A549 treated with Mapracorat at 1 μM for 4 hours (cell line): Measurements from ENCODE around the gene RFPL4A. TPM values are rescaled to one million over a fixed set of nuclear protein-coding genes. Genes with fewer than 3 reads are reported as not detected.

Experiments
- total RNA-seq: library from RNA; stranded (reverse); fragments of 200-300 nt; extraction: Qiagen RNA extraction; gene quantifications from 5 replicates; pipeline ENCODE4 v1.2.3, GENCODE V29; 2022

Gene RFPL4A
- total RNA-seq: 0.35 to 0.58 TPM (median 0.41 TPM) in 5 replicates

DNA sequence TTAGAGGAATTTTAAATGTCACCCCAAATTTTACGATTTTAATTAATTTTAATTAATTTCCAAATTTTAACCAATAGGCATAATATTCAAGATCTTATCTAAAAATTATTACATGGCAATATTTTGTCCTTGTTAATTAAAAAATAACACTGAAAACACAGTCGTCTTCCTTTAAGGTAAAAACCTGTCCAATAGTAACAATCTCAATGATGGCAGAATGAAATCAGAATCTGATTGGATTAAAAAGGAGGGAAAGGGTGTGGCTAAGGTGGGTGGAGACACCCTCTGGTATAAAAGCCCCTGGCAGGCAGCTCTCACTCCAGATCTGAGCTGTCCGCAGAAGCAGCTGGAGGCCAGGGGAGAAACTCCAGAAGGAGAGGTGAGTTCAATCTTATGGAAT, at the start of gene RFPL4A:
TSS of gene RFPL4A (plus strand) at position 301 of the 400 bp plus-strand sequence. CDS start 2,704 bp downstream, outside the sequence.

DNA sequence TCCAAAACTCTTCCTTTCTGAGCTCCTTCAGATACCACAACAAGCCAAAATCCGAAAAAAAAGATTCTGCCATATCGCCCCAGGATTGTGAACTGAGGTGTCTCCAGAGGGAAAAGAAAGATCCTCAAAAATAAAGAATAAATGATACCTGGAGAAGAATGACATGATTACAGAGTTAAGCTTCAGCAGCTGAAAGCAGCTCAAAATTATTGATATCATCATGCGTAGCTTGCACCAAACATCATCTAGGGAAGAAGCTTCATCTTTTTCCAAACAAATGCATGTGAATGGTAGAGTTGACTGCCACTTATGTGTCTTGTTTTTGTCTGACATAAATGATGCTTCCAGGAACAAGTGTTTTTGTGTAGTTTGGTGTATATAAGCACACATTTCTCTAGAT, 20.6 kb upstream of the RFPL4A start, which contains the start of gene NLRP9:
TSS of gene NLRP9 (minus strand) at position 101 of the 400 bp plus-strand sequence. CDS start at position 73, 28 bp downstream.

DNA sequence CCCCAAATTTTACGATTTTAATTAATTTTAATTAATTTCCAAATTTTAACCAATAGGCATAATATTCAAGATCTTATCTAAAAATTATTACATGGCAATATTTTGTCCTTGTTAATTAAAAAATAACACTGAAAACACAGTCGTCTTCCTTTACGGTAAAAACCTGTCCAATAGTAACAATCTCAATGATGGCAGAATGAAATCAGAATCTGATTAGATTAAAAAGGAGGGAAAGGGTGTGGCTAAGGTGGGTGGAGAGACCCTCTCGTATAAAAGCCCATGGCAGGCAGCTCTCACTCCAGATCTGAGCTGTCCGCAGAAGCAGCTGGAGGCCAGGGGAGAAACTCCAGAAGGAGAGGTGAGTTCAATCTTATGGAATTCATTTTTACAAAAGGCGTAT, 9.9 kb downstream of the RFPL4A start, which contains the start of gene RFPL4AL1:
TSS of gene RFPL4AL1 (plus strand) at position 301 of the 400 bp plus-strand sequence. CDS start 2,687 bp downstream, outside the sequence.

Other genes starting within 250 kb of the RFPL4A start
- 1.1 to 2.4 TPM (median 1.5 TPM) in 5 replicates for gene SBK2, start 222.0 kb upstream of the RFPL4A start, total RNA-seq
- 0.81 to 1.9 TPM (median 1.6 TPM) in 5 replicates for gene SBK3, start 213.6 kb upstream of the RFPL4A start, total RNA-seq
- gene ZNF579, start 178.2 kb upstream of the RFPL4A start, total RNA-seq: 19.1 to 31.9 TPM (median 29.7 TPM) in 5 replicates
- 21.6 to 25.3 TPM (median 22.9 TPM) in 5 replicates for gene FIZ1, start 159.6 kb upstream of the RFPL4A start, total RNA-seq
- 11.3 to 19.0 TPM (median 17.5 TPM) in 5 replicates for gene ZNF524, start 158.8 kb upstream of the RFPL4A start, total RNA-seq
- 6.9 to 12.2 TPM (median 11.8 TPM) in 5 replicates for gene ZNF865, start 153.4 kb upstream of the RFPL4A start, total RNA-seq
- gene ZNF784, start 134.5 kb upstream of the RFPL4A start, total RNA-seq: 4.0 to 5.9 TPM (median 5.4 TPM) in 5 replicates
- 28.0 to 53.4 TPM (median 49.3 TPM) in 5 replicates for gene ZNF580, start 118.1 kb upstream of the RFPL4A start, total RNA-seq
- gene ZNF581, start 115.4 kb upstream of the RFPL4A start, total RNA-seq: 36.8 to 50.0 TPM (median 46.0 TPM) in 5 replicates
- 14.5 to 19.8 TPM (median 18.6 TPM) in 5 replicates for gene CCDC106, start 110.9 kb upstream of the RFPL4A start, total RNA-seq
- 258 to 297 TPM (median 278 TPM) in 5 replicates for gene U2AF2, start 104.1 kb upstream of the RFPL4A start, total RNA-seq
- gene EPN1, start 83.9 kb upstream of the RFPL4A start, total RNA-seq: 136 to 211 TPM (median 199 TPM) in 5 replicates
- not detected in 5 replicates for gene NLRP9, start 20.7 kb upstream of the RFPL4A start, total RNA-seq
- gene RFPL4AL1, start 10.0 kb downstream of the RFPL4A start, total RNA-seq: not detected in 5 replicates
- 0.04 TPM in 1 of 5 replicates, not detected in the others for gene NLRP11, start 72.9 kb downstream of the RFPL4A start, total RNA-seq
- 0.18 TPM in 1 of 5 replicates, not detected in the others for gene NLRP4, start 77.4 kb downstream of the RFPL4A start, total RNA-seq
- not detected in 5 replicates for gene NLRP13, start 173.2 kb downstream of the RFPL4A start, total RNA-seq
- not detected in 5 replicates for gene NLRP8, start 188.7 kb downstream of the RFPL4A start, total RNA-seq
- not detected in 5 replicates for gene NLRP5, start 227.7 kb downstream of the RFPL4A start, total RNA-seq